H9 (cell line): ENCODE data around the gene PADI4. TPM values are rescaled to one million over a fixed set of nuclear protein-coding genes. Genes with fewer than 3 reads are reported as not detected.

Source experiments
- DNase-seq: peaks from one replicate; pipeline ENCODE4 v3.0.0-alpha.2; 2017
- H2AFZ ChIP-seq: one replicate; pipeline ENCODE4 v1.6.1; 2013; ENCODE audit warnings: mild to moderate bottlenecking, low read length, control low read depth, moderate library complexity
- H2AK5ac ChIP-seq: 2 replicates; pipeline ENCODE4 v1.6.1; 2013; ENCODE audit warnings: low read length, control low read depth, mixed read lengths; ENCODE audit not compliant: insufficient read length
- H2BK120ac ChIP-seq: one replicate; pipeline ENCODE4 v1.6.1; 2013; ENCODE audit warnings: low read depth, mild to moderate bottlenecking, low read length, control low read depth, inconsistent platforms; ENCODE audit not compliant: poor library complexity, severe bottlenecking
- H2BK12ac ChIP-seq: 2 replicates; pipeline ENCODE4 v1.6.1; 2013; ENCODE audit warnings: low read length, control low read depth, mixed read lengths, low read depth; ENCODE audit not compliant: insufficient read length
- H2BK15ac ChIP-seq: 2 replicates; pipeline ENCODE4 v1.6.1; 2013; ENCODE audit warnings: low read depth, low read length, control low read depth
- H2BK20ac ChIP-seq: one replicate; pipeline ENCODE4 v1.6.1; 2013; ENCODE audit warnings: low read depth, mild to moderate bottlenecking, low read length, control low read depth, inconsistent platforms; ENCODE audit not compliant: poor library complexity, severe bottlenecking
- H2BK5ac ChIP-seq: 2 replicates; pipeline ENCODE4 v1.6.1; 2013; ENCODE audit warnings: low read length, control low read depth, mixed read lengths; ENCODE audit not compliant: insufficient read length
- H3K14ac ChIP-seq: 2 replicates; pipeline ENCODE4 v1.6.1; 2013; ENCODE audit warnings: low read length, control low read depth; ENCODE audit not compliant: insufficient read depth
- H3K18ac ChIP-seq: 2 replicates; pipeline ENCODE4 v1.6.1; 2013; ENCODE audit warnings: low read depth, mild to moderate bottlenecking, mixed read lengths, low read length, control low read depth; ENCODE audit not compliant: insufficient read length
- H3K23ac ChIP-seq: 2 replicates; pipeline ENCODE4 v1.6.1; 2013; ENCODE audit warnings: low read length, control low read depth, mixed read lengths, low read depth; ENCODE audit not compliant: insufficient read length
- H3K23me2 ChIP-seq: 2 replicates; pipeline ENCODE4 v1.6.1; 2013; ENCODE audit warnings: low read depth, mild to moderate bottlenecking, mixed read lengths, low read length, control low read depth; ENCODE audit not compliant: insufficient read length, poor library complexity, severe bottlenecking
- H3K27ac ChIP-seq: 2 replicates; pipeline ENCODE4 v1.5.1; 2013; ENCODE audit warnings: low read length, control low read depth, mixed read lengths, low read depth; ENCODE audit not compliant: insufficient read length
- H3K27me3 ChIP-seq: 2 replicates; pipeline ENCODE4 v1.6.1; 2013; ENCODE audit warnings: low read length, control low read depth, inconsistent platforms; ENCODE audit not compliant: insufficient read depth
- H3K4ac ChIP-seq: 2 replicates; pipeline ENCODE4 v1.6.1; 2013; ENCODE audit warnings: low read depth, mild to moderate bottlenecking, control low read depth, inconsistent platforms, low read length, moderate library complexity
- H3K4me1 ChIP-seq: 2 replicates; pipeline ENCODE4 v1.6.1; 2013; ENCODE audit warnings: low read length, control low read depth, inconsistent platforms; ENCODE audit not compliant: insufficient read depth
- H3K4me2 ChIP-seq: 2 replicates; pipeline ENCODE4 v1.6.1; 2013; ENCODE audit warnings: low read length, control low read depth, mixed read lengths; ENCODE audit not compliant: insufficient read length, insufficient read depth
- H3K56ac ChIP-seq: 2 replicates; pipeline ENCODE4 v1.6.1; 2013; ENCODE audit warnings: low read depth, mild to moderate bottlenecking, mixed read lengths, low read length, control low read depth; ENCODE audit not compliant: insufficient read length
- H3K79me1 ChIP-seq: 2 replicates; pipeline ENCODE4 v1.6.1; 2013; ENCODE audit warnings: low read depth, mild to moderate bottlenecking, moderate library complexity, low read length, control low read depth, inconsistent platforms; ENCODE audit not compliant: insufficient read depth, poor library complexity, severe bottlenecking
- H3K79me2 ChIP-seq: 2 replicates; pipeline ENCODE4 v1.6.1; 2013; ENCODE audit warnings: low read length, control low read depth, inconsistent platforms; ENCODE audit not compliant: insufficient read depth
- H3K9ac ChIP-seq: 2 replicates; pipeline ENCODE4 v1.6.1; 2013; ENCODE audit warnings: low read length, control low read depth, mixed read lengths; ENCODE audit not compliant: insufficient read length; ENCODE audit errors: extremely low read depth
- H3K9me3 ChIP-seq: one replicate; pipeline ENCODE4 v1.6.1; 2013; ENCODE audit warnings: low read depth, low read length, inconsistent platforms; ENCODE audit not compliant: control insufficient read depth
- H3T11ph ChIP-seq: one replicate; pipeline ENCODE4 v1.6.1; 2013; ENCODE audit warnings: mild to moderate bottlenecking, low read length, control low read depth, inconsistent platforms
- H4K20me1 ChIP-seq: one replicate; pipeline ENCODE4 v1.6.1; 2013; ENCODE audit not compliant: control insufficient read depth, insufficient read length, insufficient read depth
- H4K5ac ChIP-seq: 2 replicates; pipeline ENCODE4 v1.6.1; 2013; ENCODE audit warnings: low read depth, mild to moderate bottlenecking, mixed read lengths, low read length, control low read depth; ENCODE audit not compliant: insufficient read length
- H4K8ac ChIP-seq: replicated peaks from 2 replicates; pipeline ENCODE4 v1.6.1; 2013; ENCODE audit warnings: low read length, control low read depth, mixed read lengths, low read depth; ENCODE audit not compliant: insufficient read length
- H4K91ac ChIP-seq: 2 replicates; pipeline ENCODE4 v1.6.1; 2013; ENCODE audit warnings: low read depth, mild to moderate bottlenecking, moderate library complexity, mixed read lengths, low read length, control low read depth; ENCODE audit not compliant: insufficient read length
- H3K27ac Mint-ChIP-seq, 3 experiments: 2 replicates in 2 of 3; 3 replicates in 1 of 3; pipeline ENCODE4 v1.8.0; 2020 to 2021; ENCODE audit warnings: mixed read lengths in 3 of 3, mild to moderate bottlenecking in 1 of 3, moderate library complexity in 1 of 3
- H3K27me3 Mint-ChIP-seq: 2 replicates; pipeline ENCODE4 v1.8.0; 2021; ENCODE audit warnings: low read depth, mild to moderate bottlenecking, moderate library complexity, mixed read lengths
- H3K36me3 Mint-ChIP-seq, 3 experiments: 2 replicates in 2 of 3; 3 replicates in 1 of 3; pipeline ENCODE4 v1.8.0; 2020 to 2021; ENCODE audit warnings: low read depth in 3 of 3, mixed read lengths in 3 of 3; ENCODE audit not compliant: insufficient read depth in 1 of 3
- H3K4me1 Mint-ChIP-seq, 2 experiments: 2 replicates each; pipeline ENCODE4 v1.8.0; 2020; ENCODE audit warnings: mixed read lengths in 2 of 2
- H3K4me3 Mint-ChIP-seq, 2 experiments: 2 replicates in 1 of 2; 3 replicates in 1 of 2; pipeline ENCODE4 v1.8.0; 2020 to 2021; ENCODE audit warnings: mild to moderate bottlenecking in 2 of 2, mixed read lengths in 2 of 2, moderate library complexity in 1 of 2
- H3K9me3 Mint-ChIP-seq, 2 experiments: 2 replicates in 1 of 2; 3 replicates in 1 of 2; pipeline ENCODE4 v1.8.0; 2020; ENCODE audit warnings: mild to moderate bottlenecking in 2 of 2, mixed read lengths in 2 of 2, moderate library complexity in 1 of 2
- CTCF ChIP-seq: fragments of 200-600 bp; sonication (generic); conservative IDR thresholded peaks from 3 replicates; pipeline ENCODE4 v1.8.0; 2021; ENCODE audit warnings: antibody characterized with exemption, mild to moderate bottlenecking
- WGBS: extraction: QIAGEN DNeasy Blood & Tissue Kit; methylation state at CpG from one replicate; pipeline ENCODE4 v1.1.7; 2013; ENCODE audit warnings: missing lambda C conversion rate, low lambda C conversion rate, mixed read lengths; ENCODE audit not compliant: insufficient read length; ENCODE audit errors: extremely low coverage; 5-methylcytosine and 5-hydroxymethylcytosine counted together
- total RNA-seq: library from RNA; stranded (reverse); gene quantifications from 2 replicates; pipeline ENCODE4 v1.2.1, GENCODE V29; 2021

PADI4 gene
- total RNA-seq, 1 experiment from 2014 or later = 0.13 TPM

GRCh38 chr1:17346046-17346789 is 38.2 kb downstream of the PADI4 start:
- Histone ChIP-seq H4K20me1 (no peaks in the 10 kb centered on the region), H3K23ac (no peak overlapping the region), H3K4me2 (no peak overlapping the region), H4K5ac (no peak overlapping the region), H4K91ac (no peak overlapping the region), H3T11ph (no peak overlapping the region), H3K18ac (no peak overlapping the region), H2BK120ac (no peak overlapping the region), H3K27me3 (no peaks in the 10 kb centered on the region), H3K56ac (no peak overlapping the region), H2BK15ac (no peak overlapping the region), H3K14ac (no peak overlapping the region), H3K79me2 (no peaks in the 10 kb centered on the region), H3K9ac (no peak overlapping the region), H3K4me1 (no peaks in the 10 kb centered on the region), H3K27ac (no peak overlapping the region), H3K23me2 (no peaks in the 10 kb centered on the region), H2AK5ac (no peak overlapping the region), H2AFZ (no peak overlapping the region), H3K9me3 (no peaks in the 10 kb centered on the region), H2BK20ac (no peak overlapping the region), H3K4ac (no peak overlapping the region), H3K79me1 (no peaks in the 10 kb centered on the region), H2BK12ac (no peak overlapping the region), H4K8ac (no peak overlapping the region), H2BK5ac (no peak overlapping the region)
- WGBS = no CpG with 5 or more reads among the region's 9 CpGs
- no peak for DNase-seq
- no peak for TF ChIP-seq CTCF
- H3K4me3 Mint-ChIP-seq = no peak overlapping the region
- peaks cover 4 to 9% (median 5%) of the 10 kb centered on the region in 3 experiments; a peak in 6 of 7 replicates for H3K36me3 Mint-ChIP-seq
- peaks cover 8 to 14% of the 10 kb centered on the region in 2 experiments for H3K9me3 Mint-ChIP-seq
- peak overlapping the region in 1 of 3 experiments; percentile 49; a peak in 1 of 7 replicates for H3K27ac Mint-ChIP-seq
- peaks cover 5% of the 10 kb centered on the region for H3K27me3 Mint-ChIP-seq
- H3K4me1 Mint-ChIP-seq = peaks cover 5 to 12% of the 10 kb centered on the region in 2 experiments
